ENCODE measurements around the gene AGBL1.

Gene AGBL1

GRCh38 chr15:86872782-86873181 lies 793.1 kb downstream of the AGBL1 start:
- TF ChIP-seq RAD21 (IDR thresholded peaks at IDR 0.05; ENCODE audit: low read depth) (no peak), EP300 (IDR thresholded peaks at IDR 0.05; ENCODE audit: borderline replicate concordance) (no peak), USF1 (IDR thresholded peaks at IDR 0.05) (no peak), TAF1 (IDR thresholded peaks at IDR 0.05; ENCODE audit: low read depth) (no peak), REST (IDR thresholded peaks at IDR 0.05; ENCODE audit: low read depth) (no peak), FOXM1 (IDR thresholded peaks at IDR 0.05; ENCODE audit: borderline replicate concordance, low read depth) (no peak), EGR1 (IDR thresholded peaks at IDR 0.05) (no peak), TEAD4 (IDR thresholded peaks at IDR 0.05) (no peak), CREB1 (IDR thresholded peaks at IDR 0.05; ENCODE audit: low read depth) (no peak), ZBTB7A (IDR thresholded peaks at IDR 0.05; ENCODE audit: low read depth) (no peak), MAX (IDR thresholded peaks at IDR 0.05) (no peak), CEBPB (IDR thresholded peaks at IDR 0.05) (no peak), YY1 (IDR thresholded peaks at IDR 0.05; ENCODE audit: low read depth) (no peak), NFIC (IDR thresholded peaks at IDR 0.05) (no peak), TCF12 (IDR thresholded peaks at IDR 0.05; ENCODE audit: low read depth) (no peak)

- TF ChIP-seq TEAD4 (IDR thresholded peaks at IDR 0.05) (no peak), TAF1 (IDR thresholded peaks at IDR 0.05; ENCODE audit: low read depth) (no peak), CEBPB (IDR thresholded peaks at IDR 0.05) (no peak), ZBTB7A (IDR thresholded peaks at IDR 0.05; ENCODE audit: low read depth) (no peak), FOXM1 (IDR thresholded peaks at IDR 0.05; ENCODE audit: borderline replicate concordance, low read depth) (no peak)
Observed at GRCh38 chr15:86875067-86875466, 795.4 kb downstream of the AGBL1 start.

- TF ChIP-seq EGR1 (IDR thresholded peaks at IDR 0.05) (no peak), NFIC (IDR thresholded peaks at IDR 0.05) (no peak)
Observed at GRCh38 chr15:86876387-86876944, 796.8 kb downstream of the AGBL1 start.

GRCh38 chr15:86877171-86877631 lies 797.5 kb downstream of the AGBL1 start:
- no peak for TF ChIP-seq TCF12 (IDR thresholded peaks at IDR 0.05; ENCODE audit: low read depth)
- no peak for TF ChIP-seq ZBTB7A (IDR thresholded peaks at IDR 0.05; ENCODE audit: low read depth)
- TF ChIP-seq NFIC (IDR thresholded peaks at IDR 0.05) = no peak
- no peak for TF ChIP-seq REST (IDR thresholded peaks at IDR 0.05; ENCODE audit: low read depth)
- no peak for TF ChIP-seq EGR1 (IDR thresholded peaks at IDR 0.05)
- TF ChIP-seq EP300 (IDR thresholded peaks at IDR 0.05; ENCODE audit: borderline replicate concordance) = no peak
- TF ChIP-seq TEAD4 (IDR thresholded peaks at IDR 0.05) = no peak
- no peak for TF ChIP-seq RAD21 (IDR thresholded peaks at IDR 0.05; ENCODE audit: low read depth)

- TF ChIP-seq EGR1 (IDR thresholded peaks at IDR 0.05) = no peak
- no peak for TF ChIP-seq MAX (IDR thresholded peaks at IDR 0.05)
- no peak for TF ChIP-seq FOXM1 (IDR thresholded peaks at IDR 0.05; ENCODE audit: borderline replicate concordance, low read depth)
- TF ChIP-seq RAD21 (IDR thresholded peaks at IDR 0.05; ENCODE audit: low read depth) = no peak
- TF ChIP-seq CEBPB (IDR thresholded peaks at IDR 0.05) = no peak
- TF ChIP-seq EP300 (IDR thresholded peaks at IDR 0.05; ENCODE audit: borderline replicate concordance) = no peak
- no peak for TF ChIP-seq REST (IDR thresholded peaks at IDR 0.05; ENCODE audit: low read depth)
- TF ChIP-seq ZBTB7A (IDR thresholded peaks at IDR 0.05; ENCODE audit: low read depth) = no peak
- TF ChIP-seq YY1 (IDR thresholded peaks at IDR 0.05; ENCODE audit: low read depth) = no peak
Observed at GRCh38 chr15:86879250-86880229, 799.9 kb downstream of the AGBL1 start.

All from Ishikawa (cell line).